Endodermal cell (in vitro differentiated cells): ENCODE data around the gene ANKFN1. TPM values are rescaled to one million over a fixed set of nuclear protein-coding genes. Genes with fewer than 3 reads are reported as not detected.
A peak's percentile ranks its signal among the peaks of the same experiment; 100 is the strongest.

Source experiments
- DNase-seq: peaks from one replicate; pipeline ENCODE4 v3.0.0-alpha.2; 2017
- H3K27ac ChIP-seq: 2 replicates; pipeline ENCODE4 v1.5.1; 2013; ENCODE audit warnings: mild to moderate bottlenecking, low read depth, low read length, moderate library complexity
- H3K27me3 ChIP-seq: 2 replicates; pipeline ENCODE4 v1.6.1; 2013; ENCODE audit warnings: mild to moderate bottlenecking, low read length, moderate library complexity; ENCODE audit not compliant: insufficient read depth, control insufficient read depth, poor library complexity, severe bottlenecking
- H3K36me3 ChIP-seq: 2 replicates; pipeline ENCODE4 v1.7.0; 2013; ENCODE audit warnings: mild to moderate bottlenecking, low read length, moderate library complexity; ENCODE audit not compliant: control insufficient read depth, insufficient read depth
- H3K4me1 ChIP-seq: one replicate; pipeline ENCODE4 v1.7.0; 2013; ENCODE audit warnings: low read length; ENCODE audit not compliant: control insufficient read depth, insufficient read depth
- H3K4me3 ChIP-seq: 2 replicates; pipeline ENCODE4 v1.5.1; 2013; ENCODE audit warnings: mild to moderate bottlenecking, low read length, moderate library complexity
- H3K9ac ChIP-seq: 2 replicates; pipeline ENCODE4 v1.6.1; 2013; ENCODE audit warnings: mild to moderate bottlenecking, low read length, moderate library complexity; ENCODE audit not compliant: poor library complexity, severe bottlenecking; ENCODE audit errors: extremely low read depth
- H3K9me3 ChIP-seq: 2 replicates; pipeline ENCODE4 v1.6.1; 2013; ENCODE audit warnings: mild to moderate bottlenecking, low read length, moderate library complexity; ENCODE audit not compliant: control insufficient read depth
- H3K27ac Mint-ChIP-seq: 2 replicates; pipeline ENCODE4 v1.8.0; 2020; ENCODE audit warnings: mixed read lengths
- H3K27me3 Mint-ChIP-seq: 2 replicates; pipeline ENCODE4 v1.8.0; 2021; ENCODE audit warnings: mild to moderate bottlenecking, mixed read lengths; ENCODE audit not compliant: insufficient read depth
- H3K36me3 Mint-ChIP-seq: 2 replicates; pipeline ENCODE4 v1.8.0; 2020; ENCODE audit warnings: low read depth, mixed read lengths
- H3K4me1 Mint-ChIP-seq: 2 replicates; pipeline ENCODE4 v1.8.0; 2020; ENCODE audit warnings: mixed read lengths
- H3K4me3 Mint-ChIP-seq: 2 replicates; pipeline ENCODE4 v1.8.0; 2020; ENCODE audit warnings: mild to moderate bottlenecking, moderate library complexity, mixed read lengths
- H3K9me3 Mint-ChIP-seq: 2 replicates; pipeline ENCODE4 v1.8.0; 2020; ENCODE audit warnings: mild to moderate bottlenecking, mixed read lengths
- CTCF ChIP-seq: fragments of 200-600 bp; sonication (generic); conservative IDR thresholded peaks from 2 replicates; pipeline ENCODE4 v1.5.0; 2021; ENCODE audit warnings: antibody characterized with exemption, mild to moderate bottlenecking
- WGBS, 2 experiments: methylation state at CpG; one replicate each; pipeline versions ENCODE4 v1.1.5 to v1.1.7; 2013; ENCODE audit warnings: missing lambda C conversion rate in 2 of 2, mixed read lengths in 1 of 2; ENCODE audit not compliant: insufficient coverage in 1 of 2, insufficient read length in 1 of 2; 5-methylcytosine and 5-hydroxymethylcytosine counted together
- total RNA-seq, 2 donors: library from RNA; stranded (reverse); fragmentation: NEBNext Ultra II Directional in 1 of 2; extraction: Animal tissue kit (Norgen Biotek cat#: 25700) in 1 of 2; gene quantifications; 2 replicates in 1 of 2; 3 replicates in 1 of 2; pipeline ENCODE4 v1.2.1, GENCODE V29; 2021

ANKFN1 gene
- total RNA-seq, 2 donors from 2014 or later: not detected

- no peaks in the 10 kb centered on the region for H3K27me3 ChIP-seq
- no peak overlapping the region for H3K27ac Mint-ChIP-seq
- peaks cover 4% of the 10 kb centered on the region for H3K9me3 ChIP-seq
- no peak for DNase-seq
- H3K4me1 ChIP-seq: no peaks in the 10 kb centered on the region
- H3K9me3 Mint-ChIP-seq: peaks cover 7% of the 10 kb centered on the region
- H3K4me3 ChIP-seq: no peak overlapping the region
- H3K9ac ChIP-seq: no peak overlapping the region
- TF ChIP-seq CTCF: no peak
- H3K36me3 Mint-ChIP-seq: no peaks in the 10 kb centered on the region
- WGBS, 2 experiments: 88 to 98% methylated on average over 4 of the region's 4 CpGs
- no peak overlapping the region for H3K4me3 Mint-ChIP-seq
- no peaks in the 10 kb centered on the region for H3K4me1 Mint-ChIP-seq
- H3K36me3 ChIP-seq: no peaks in the 10 kb centered on the region
- no peaks in the 10 kb centered on the region for H3K27me3 Mint-ChIP-seq
- H3K27ac ChIP-seq: no peak overlapping the region
Measured at GRCh38 chr17:56230660-56231059, 77.4 kb downstream of the ANKFN1 start.

GRCh38 chr17:56231252-56231651 lies 78.0 kb downstream of the ANKFN1 start:
- H3K27me3 Mint-ChIP-seq: no peaks in the 10 kb centered on the region
- H3K27ac Mint-ChIP-seq: no peak overlapping the region
- no peaks in the 10 kb centered on the region for H3K4me1 Mint-ChIP-seq
- H3K36me3 Mint-ChIP-seq: no peaks in the 10 kb centered on the region
- H3K27ac ChIP-seq: no peak overlapping the region
- H3K9me3 ChIP-seq: peaks cover 4% of the 10 kb centered on the region
- H3K4me3 Mint-ChIP-seq: no peak overlapping the region
- H3K27me3 ChIP-seq: no peaks in the 10 kb centered on the region
- no peak overlapping the region for H3K9ac ChIP-seq
- 90 to 93% methylated on average over 2 of the region's 2 CpGs for WGBS, 2 experiments
- H3K9me3 Mint-ChIP-seq: peaks cover 7% of the 10 kb centered on the region
- DNase-seq: no peak
- H3K4me3 ChIP-seq: no peak overlapping the region
- no peak for TF ChIP-seq CTCF
- H3K36me3 ChIP-seq: no peaks in the 10 kb centered on the region
- no peaks in the 10 kb centered on the region for H3K4me1 ChIP-seq

GRCh38 chr17:56231693-56232092 lies 78.4 kb downstream of the ANKFN1 start:
- Histone ChIP-seq H3K4me3 (no peak overlapping the region), H3K27me3 (no peaks in the 10 kb centered on the region), H3K9me3 (peaks cover 4% of the 10 kb centered on the region), H3K4me1 (no peaks in the 10 kb centered on the region), H3K9ac (no peak overlapping the region), H3K36me3 (no peaks in the 10 kb centered on the region), H3K27ac (no peak overlapping the region)
- no peak for DNase-seq
- 83 to 86% methylated on average over 1 to 5 of the region's 5 CpGs for WGBS, 2 experiments
- no peaks in the 10 kb centered on the region for H3K36me3 Mint-ChIP-seq
- H3K27ac Mint-ChIP-seq: no peak overlapping the region
- TF ChIP-seq CTCF: peak; percentile 60
- no peaks in the 10 kb centered on the region for H3K4me1 Mint-ChIP-seq
- H3K9me3 Mint-ChIP-seq: peaks cover 7% of the 10 kb centered on the region
- H3K4me3 Mint-ChIP-seq: no peak overlapping the region
- H3K27me3 Mint-ChIP-seq: no peaks in the 10 kb centered on the region
